ENCODE measurements around the gene PPFIA4.

Gene PPFIA4

GRCh38 chr1:203060115-203060514, 33.8 kb downstream of the PPFIA4 start:
- no peak for DNase-seq

GRCh38 chr1:203063287-203063686, 37.0 kb downstream of the PPFIA4 start:
- no peak for DNase-seq

- no peak for DNase-seq
Measured at GRCh38 chr1:203065191-203065590, 38.9 kb downstream of the PPFIA4 start.

- no peak for DNase-seq
Measured at GRCh38 chr1:203065986-203066385, 39.7 kb downstream of the PPFIA4 start.

- no peak for DNase-seq
Measured at GRCh38 chr1:203066965-203067364, 40.7 kb downstream of the PPFIA4 start.

GRCh38 chr1:203069030-203069747, 42.9 kb downstream of the PPFIA4 start:
- no peak for DNase-seq

- no peak for DNase-seq
Measured at GRCh38 chr1:203072002-203072602, 45.8 kb downstream of the PPFIA4 start.

- no peak for DNase-seq
Measured at GRCh38 chr1:203072911-203073310, 46.6 kb downstream of the PPFIA4 start.

GRCh38 chr1:203073469-203073868, 47.2 kb downstream of the PPFIA4 start:
- no peak for DNase-seq

- no peak for DNase-seq
Measured at GRCh38 chr1:203074610-203075009, 48.3 kb downstream of the PPFIA4 start.

GRCh38 chr1:203075236-203076030, 49.1 kb downstream of the PPFIA4 start:
- no peak for DNase-seq

- no peak for DNase-seq
Measured at GRCh38 chr1:203076031-203076511, 49.8 kb downstream of the PPFIA4 start.

GRCh38 chr1:203077367-203077766, 51.1 kb downstream of the PPFIA4 start:
- no peak for DNase-seq

- DNase-seq = no peak
Measured at GRCh38 chr1:203077956-203078355, 51.7 kb downstream of the PPFIA4 start.

- no peak for DNase-seq
Measured at GRCh38 chr1:203078478-203078877, 52.2 kb downstream of the PPFIA4 start.

- DNase-seq = no peak
Measured at GRCh38 chr1:203080456-203080855, 54.2 kb downstream of the PPFIA4 start.

- no peak for DNase-seq
Measured at GRCh38 chr1:203081465-203082230, 55.4 kb downstream of the PPFIA4 start.

GRCh38 chr1:203082231-203082505, 55.9 kb downstream of the PPFIA4 start:
- no peak for DNase-seq

GRCh38 chr1:203082571-203083462, 56.5 kb downstream of the PPFIA4 start:
- DNase-seq = no peak

- DNase-seq = no peak
Measured at GRCh38 chr1:203083463-203083921, 57.2 kb downstream of the PPFIA4 start.

GRCh38 chr1:203084588-203085527, 58.6 kb downstream of the PPFIA4 start:
- no peak for DNase-seq
